WTC11 (cell line): ENCODE results near the gene RIMKLB.

Source experiments
- FOXP1 ChIP-seq: sonication (generic); formaldehyde crosslinking; IDR thresholded peaks from 2 replicates; pipeline ENCODE4 v1.8.0; 2022; ENCODE audit warnings: missing genetic modification reagents, mild to moderate bottlenecking, moderate library complexity, borderline replicate concordance
- SP1 ChIP-seq: sonication (generic); formaldehyde crosslinking; conservative IDR thresholded peaks from 2 replicates; pipeline ENCODE4 v1.8.1; 2022; ENCODE audit warnings: missing genetic modification reagents
- TF ChIP-seq, protein P1 (sequence below): fragments of 200-600 bp; IDR thresholded peaks from 2 replicates; pipeline ENCODE4 v1.8.0; 2022; ENCODE audit warnings: antibody characterized with exemption
- TF ChIP-seq, protein P2 (sequence below): sonication (generic); formaldehyde crosslinking; IDR thresholded peaks from 2 replicates; pipeline ENCODE4 v1.8.0; 2023; ENCODE audit warnings: missing genetic modification reagents, mild to moderate bottlenecking, borderline replicate concordance

DNA sequence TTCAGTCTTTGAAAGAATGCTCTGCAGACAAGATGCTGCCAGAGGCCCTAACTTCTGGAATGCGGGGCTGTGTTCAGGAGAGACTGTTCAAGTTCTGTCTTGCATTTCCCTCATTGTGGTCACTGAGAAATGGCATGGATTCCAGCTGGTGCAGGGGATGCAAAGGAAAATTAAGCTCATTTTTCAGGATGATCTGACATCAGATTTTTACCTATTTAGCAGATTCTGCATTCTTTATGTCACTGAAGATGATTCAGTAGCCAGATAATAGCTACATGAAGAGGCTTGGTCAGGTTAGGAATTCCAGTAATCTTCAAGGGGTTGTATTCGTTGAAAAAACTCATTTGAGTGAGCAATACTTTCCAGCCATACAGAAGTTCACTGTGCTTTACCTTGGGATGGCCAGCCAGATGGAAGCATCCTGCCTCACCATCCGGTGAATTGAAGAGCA, 19.1 kb upstream of the RIMKLB start:
- TF ChIP-seq, protein P1, sequence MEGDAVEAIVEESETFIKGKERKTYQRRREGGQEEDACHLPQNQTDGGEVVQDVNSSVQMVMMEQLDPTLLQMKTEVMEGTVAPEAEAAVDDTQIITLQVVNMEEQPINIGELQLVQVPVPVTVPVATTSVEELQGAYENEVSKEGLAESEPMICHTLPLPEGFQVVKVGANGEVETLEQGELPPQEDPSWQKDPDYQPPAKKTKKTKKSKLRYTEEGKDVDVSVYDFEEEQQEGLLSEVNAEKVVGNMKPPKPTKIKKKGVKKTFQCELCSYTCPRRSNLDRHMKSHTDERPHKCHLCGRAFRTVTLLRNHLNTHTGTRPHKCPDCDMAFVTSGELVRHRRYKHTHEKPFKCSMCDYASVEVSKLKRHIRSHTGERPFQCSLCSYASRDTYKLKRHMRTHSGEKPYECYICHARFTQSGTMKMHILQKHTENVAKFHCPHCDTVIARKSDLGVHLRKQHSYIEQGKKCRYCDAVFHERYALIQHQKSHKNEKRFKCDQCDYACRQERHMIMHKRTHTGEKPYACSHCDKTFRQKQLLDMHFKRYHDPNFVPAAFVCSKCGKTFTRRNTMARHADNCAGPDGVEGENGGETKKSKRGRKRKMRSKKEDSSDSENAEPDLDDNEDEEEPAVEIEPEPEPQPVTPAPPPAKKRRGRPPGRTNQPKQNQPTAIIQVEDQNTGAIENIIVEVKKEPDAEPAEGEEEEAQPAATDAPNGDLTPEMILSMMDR: no peak
- no peak for TF ChIP-seq SP1
- TF ChIP-seq, protein P2, sequence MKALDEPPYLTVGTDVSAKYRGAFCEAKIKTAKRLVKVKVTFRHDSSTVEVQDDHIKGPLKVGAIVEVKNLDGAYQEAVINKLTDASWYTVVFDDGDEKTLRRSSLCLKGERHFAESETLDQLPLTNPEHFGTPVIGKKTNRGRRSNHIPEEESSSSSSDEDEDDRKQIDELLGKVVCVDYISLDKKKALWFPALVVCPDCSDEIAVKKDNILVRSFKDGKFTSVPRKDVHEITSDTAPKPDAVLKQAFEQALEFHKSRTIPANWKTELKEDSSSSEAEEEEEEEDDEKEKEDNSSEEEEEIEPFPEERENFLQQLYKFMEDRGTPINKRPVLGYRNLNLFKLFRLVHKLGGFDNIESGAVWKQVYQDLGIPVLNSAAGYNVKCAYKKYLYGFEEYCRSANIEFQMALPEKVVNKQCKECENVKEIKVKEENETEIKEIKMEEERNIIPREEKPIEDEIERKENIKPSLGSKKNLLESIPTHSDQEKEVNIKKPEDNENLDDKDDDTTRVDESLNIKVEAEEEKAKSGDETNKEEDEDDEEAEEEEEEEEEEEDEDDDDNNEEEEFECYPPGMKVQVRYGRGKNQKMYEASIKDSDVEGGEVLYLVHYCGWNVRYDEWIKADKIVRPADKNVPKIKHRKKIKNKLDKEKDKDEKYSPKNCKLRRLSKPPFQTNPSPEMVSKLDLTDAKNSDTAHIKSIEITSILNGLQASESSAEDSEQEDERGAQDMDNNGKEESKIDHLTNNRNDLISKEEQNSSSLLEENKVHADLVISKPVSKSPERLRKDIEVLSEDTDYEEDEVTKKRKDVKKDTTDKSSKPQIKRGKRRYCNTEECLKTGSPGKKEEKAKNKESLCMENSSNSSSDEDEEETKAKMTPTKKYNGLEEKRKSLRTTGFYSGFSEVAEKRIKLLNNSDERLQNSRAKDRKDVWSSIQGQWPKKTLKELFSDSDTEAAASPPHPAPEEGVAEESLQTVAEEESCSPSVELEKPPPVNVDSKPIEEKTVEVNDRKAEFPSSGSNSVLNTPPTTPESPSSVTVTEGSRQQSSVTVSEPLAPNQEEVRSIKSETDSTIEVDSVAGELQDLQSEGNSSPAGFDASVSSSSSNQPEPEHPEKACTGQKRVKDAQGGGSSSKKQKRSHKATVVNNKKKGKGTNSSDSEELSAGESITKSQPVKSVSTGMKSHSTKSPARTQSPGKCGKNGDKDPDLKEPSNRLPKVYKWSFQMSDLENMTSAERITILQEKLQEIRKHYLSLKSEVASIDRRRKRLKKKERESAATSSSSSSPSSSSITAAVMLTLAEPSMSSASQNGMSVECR (CRISPR knock-in tag): no peak
- TF ChIP-seq FOXP1: no peak
